ENCODE data around the gene DNAJB12.

GRCh38 chr10:72389014-72389413, 34.3 kb upstream of the DNAJB12 start:
- TF ChIP-seq POLR2AphosphoS5 (IDR thresholded peaks at IDR 0.05; ENCODE audit: low read depth, low read length) = no peak
- TF ChIP-seq, protein P1, sequence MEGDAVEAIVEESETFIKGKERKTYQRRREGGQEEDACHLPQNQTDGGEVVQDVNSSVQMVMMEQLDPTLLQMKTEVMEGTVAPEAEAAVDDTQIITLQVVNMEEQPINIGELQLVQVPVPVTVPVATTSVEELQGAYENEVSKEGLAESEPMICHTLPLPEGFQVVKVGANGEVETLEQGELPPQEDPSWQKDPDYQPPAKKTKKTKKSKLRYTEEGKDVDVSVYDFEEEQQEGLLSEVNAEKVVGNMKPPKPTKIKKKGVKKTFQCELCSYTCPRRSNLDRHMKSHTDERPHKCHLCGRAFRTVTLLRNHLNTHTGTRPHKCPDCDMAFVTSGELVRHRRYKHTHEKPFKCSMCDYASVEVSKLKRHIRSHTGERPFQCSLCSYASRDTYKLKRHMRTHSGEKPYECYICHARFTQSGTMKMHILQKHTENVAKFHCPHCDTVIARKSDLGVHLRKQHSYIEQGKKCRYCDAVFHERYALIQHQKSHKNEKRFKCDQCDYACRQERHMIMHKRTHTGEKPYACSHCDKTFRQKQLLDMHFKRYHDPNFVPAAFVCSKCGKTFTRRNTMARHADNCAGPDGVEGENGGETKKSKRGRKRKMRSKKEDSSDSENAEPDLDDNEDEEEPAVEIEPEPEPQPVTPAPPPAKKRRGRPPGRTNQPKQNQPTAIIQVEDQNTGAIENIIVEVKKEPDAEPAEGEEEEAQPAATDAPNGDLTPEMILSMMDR (IDR thresholded peaks at IDR 0.05) = no peak
